Fibroblast of skin of abdomen (primary cell): Measurements from ENCODE around the gene FBLN1.
A peak's percentile ranks its signal among the peaks of the same experiment; 100 is the strongest.
"Not testable (repeated sequence)": the region's sequence is repeated elsewhere in the genome, so short reads cannot be mapped to it uniquely, and the experiment has no call there.

ENCODE experiments used
- DNase-seq: peaks from one replicate; pipeline ENCODE4 v3.0.0-alpha.2; 2013

Gene FBLN1

DNA sequence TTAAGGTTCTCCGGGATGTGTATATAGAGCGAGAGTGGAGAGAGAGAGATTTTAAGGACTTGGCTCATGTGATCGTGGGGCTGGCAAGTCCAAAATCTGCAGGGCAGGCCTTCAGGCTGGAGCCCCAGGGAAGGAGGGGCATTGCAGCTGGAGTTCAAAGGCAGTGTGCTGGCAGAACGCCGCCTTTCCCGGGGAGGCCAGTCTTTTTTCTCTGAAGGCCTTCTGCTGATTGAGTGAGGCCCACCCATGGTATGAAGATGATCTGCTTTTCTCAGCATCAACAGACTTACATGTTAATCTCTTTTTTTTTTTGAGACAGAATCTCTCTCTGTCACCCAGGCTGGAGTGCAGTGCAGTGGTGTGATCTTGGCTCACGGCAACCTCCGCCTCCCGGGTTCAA, 25.4 kb downstream of the FBLN1 start:
- DNase-seq = no peak

DNA sequence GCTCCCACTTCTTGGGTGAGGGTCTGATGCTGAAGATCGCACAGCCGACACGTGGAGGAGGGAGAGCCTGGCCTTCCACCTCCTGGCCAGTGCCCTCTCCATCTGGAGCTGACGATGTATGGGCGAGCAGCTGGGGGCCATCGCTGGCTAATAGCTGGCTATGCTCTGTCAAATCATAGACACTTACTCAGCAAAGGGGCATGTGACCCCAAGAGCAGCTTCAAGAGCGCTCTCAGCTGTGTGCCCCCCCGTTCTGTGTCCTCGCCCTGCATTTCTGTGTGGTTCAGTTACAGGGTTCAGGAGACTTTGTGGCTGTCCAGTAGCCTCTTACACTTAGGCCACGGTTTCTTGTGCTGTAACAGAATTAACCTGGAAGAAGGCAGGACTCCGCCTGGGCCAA, 26.4 kb downstream of the FBLN1 start:
- no peak for DNase-seq

DNA sequence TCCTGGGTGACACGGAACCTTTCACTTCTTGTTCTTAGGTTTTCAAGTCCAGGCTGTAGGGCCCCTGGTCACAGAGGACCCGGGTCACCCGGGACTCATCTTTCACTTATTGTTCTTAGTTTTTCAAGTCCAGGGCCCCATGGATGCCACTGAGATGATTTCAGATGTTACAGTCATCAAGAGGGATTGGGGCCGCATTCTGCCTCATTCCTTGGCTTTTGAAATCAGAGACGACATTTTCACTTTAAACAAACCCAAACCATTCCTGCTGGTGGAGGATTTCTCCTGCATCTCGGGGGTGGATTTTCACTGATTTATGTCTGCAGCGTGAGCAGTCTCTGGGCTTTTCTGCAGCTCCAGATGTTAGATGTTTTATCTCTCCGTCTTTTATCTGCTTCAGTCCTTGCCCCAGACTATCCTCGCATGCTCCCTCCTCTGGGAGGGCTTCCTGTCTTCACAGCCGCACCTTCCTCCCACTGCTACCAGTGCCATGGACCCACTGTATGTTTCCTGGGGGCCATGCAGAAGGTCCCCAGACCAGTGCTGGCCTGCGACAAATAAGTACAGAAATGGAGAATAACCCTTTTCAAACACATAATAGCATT, 27.4 kb downstream of the FBLN1 start:
- peak; percentile 92 for DNase-seq

DNA sequence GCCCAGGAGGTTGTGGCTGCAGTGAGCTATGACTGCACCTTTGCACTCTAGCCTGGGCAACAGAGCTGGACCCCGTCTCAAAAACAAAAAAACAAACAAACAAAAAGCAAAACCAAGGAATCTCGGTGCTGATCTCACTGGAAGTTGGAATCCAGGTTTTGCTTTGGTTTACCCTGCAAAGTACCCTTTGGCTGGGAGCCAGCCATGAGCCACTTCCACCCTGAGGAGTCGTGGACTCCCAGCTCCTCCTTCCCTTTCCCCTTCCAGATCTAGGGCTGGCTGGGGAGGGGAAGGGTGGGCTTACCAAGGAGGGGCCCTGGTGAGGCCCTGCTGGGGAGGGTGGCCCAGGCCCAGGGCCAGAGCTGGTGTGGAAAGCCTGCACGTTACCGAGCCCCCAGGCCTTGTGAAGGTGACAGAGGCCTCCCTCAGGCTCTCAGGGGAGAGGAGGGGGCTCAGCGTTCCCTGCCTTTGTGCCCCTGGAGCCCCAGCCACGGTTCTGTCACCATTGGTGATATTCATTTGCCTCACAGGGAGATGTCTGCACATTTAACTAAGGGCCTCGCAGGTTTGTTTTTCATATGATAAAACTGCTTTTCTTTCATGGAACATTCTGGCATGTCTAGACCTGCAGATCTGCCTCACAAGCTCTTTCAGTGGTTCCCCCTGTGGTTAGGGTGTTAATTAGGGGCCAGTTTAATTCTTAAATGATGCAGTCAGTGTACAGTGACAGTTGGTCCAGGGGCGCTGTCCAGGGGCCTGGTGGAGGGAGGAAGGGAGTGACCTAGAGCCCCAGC, 29.0 kb downstream of the FBLN1 start:
- DNase-seq = no peak

DNA sequence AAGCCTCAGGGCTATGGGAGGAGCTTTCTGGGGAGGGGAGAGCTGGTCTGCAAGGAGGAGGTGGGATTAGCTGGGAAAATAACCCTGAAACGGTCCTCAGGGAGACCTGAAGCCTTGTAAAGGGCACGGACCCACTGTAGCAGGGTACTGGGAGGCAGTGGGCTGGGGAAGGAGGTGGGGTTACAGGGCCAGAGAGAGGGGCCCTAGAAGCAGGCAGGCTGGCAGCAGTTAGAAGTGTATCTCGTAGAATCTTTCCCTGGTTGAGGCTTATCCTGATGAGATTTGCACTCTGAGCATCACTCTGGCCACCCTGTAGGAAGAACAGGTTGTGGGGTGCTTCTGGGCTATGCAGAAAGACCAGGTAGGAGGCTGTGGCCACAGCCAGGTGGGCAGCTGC, 29.6 kb downstream of the FBLN1 start:
- DNase-seq = no peak

DNA sequence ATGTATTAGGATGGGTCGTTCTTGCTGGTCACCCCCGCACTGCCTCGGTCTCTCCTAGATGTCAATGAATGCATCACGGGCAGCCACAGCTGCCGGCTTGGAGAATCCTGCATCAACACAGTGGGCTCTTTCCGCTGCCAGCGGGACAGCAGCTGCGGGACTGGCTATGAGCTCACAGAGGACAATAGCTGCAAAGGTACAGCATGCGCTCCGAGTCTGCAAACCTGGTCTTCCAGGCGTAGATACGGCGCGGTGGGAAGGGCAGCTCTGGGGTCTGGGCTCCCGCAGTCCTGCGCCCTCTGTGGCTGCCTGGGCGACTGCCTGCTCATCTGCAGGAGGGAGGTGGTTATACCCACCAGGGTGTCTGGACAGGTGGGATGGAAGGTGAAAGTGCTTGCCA, 31.0 kb downstream of the FBLN1 start:
- no peak for DNase-seq

DNA sequence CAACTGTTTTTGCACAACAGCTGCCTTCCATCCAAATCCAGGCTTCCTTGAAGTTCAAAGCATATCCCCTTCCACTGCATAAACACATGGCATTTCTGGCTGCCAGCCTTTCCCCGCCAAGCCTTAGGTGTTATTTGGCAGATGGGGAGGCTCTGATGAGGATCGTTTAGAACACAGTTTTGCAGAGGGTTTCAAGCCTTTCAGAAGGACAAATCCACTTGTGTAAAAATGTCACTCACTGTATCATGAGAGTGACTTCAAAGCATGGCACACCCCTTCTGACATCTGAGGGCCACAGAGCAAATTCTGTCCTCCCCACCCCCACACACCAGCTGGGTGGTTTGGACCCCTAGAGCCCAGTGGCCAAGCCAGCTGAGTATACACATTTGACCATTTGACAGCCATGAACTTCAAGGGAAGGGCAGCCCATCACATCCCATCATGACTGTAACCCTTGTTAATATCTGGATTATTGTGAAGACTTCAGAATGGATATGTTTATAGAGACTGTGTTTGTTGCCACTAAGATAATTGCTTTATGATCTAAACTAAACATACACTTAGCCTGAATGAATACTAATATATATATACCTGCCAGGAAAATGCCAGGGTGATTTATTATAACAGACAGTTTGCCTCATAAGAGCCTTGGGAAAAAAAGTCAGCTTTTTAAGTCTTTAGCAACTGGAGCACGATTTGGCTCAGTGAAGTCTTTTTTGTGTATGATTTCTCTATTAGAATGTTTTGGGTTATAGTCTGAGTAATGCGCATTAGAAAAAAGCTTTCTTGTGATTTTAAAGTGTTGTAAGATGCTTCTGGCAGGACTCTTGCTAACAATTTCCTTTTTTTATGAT, 31.9 kb downstream of the FBLN1 start:
- DNase-seq = peak; percentile 59

DNA sequence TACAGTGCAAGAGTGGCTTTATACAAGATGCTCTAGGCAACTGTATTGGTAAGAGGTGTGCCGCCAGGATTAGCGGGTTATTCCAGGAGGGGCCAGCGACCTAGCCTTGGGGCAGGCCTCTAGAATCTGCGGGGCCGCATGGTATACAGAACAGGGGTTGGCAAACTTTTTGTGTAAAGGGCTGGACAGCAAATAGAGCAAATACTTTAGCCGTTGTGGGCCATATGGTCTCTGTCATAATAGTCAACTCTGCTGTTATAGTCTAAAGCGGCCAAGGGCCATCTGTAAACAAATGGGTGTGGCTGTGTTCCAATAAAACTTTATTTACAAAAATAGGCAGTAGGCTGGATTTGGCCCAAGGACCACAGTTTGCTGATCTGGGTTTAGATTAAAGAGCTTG, 32.6 kb downstream of the FBLN1 start:
- DNase-seq = no peak

DNA sequence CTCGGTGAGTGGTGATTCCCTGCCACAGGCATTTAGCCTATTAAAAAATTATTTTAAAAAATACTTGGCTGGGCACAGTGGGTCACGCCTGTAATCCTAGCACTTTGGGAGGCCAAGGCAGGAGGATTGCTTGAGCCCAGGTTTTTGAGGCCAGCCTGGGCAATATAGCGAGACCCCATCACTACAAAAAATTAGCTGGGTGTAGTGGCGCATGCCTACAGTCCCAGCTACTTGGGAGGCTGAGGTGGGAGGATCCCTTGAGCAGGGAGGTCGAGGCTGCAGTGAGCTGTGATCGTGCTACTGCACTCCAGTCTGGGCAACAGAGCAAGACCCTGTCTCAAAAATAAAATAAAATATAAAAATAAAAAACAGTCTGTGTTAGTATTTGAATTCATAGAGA, 33.2 kb downstream of the FBLN1 start:
- not testable (repeated sequence) for DNase-seq

DNA sequence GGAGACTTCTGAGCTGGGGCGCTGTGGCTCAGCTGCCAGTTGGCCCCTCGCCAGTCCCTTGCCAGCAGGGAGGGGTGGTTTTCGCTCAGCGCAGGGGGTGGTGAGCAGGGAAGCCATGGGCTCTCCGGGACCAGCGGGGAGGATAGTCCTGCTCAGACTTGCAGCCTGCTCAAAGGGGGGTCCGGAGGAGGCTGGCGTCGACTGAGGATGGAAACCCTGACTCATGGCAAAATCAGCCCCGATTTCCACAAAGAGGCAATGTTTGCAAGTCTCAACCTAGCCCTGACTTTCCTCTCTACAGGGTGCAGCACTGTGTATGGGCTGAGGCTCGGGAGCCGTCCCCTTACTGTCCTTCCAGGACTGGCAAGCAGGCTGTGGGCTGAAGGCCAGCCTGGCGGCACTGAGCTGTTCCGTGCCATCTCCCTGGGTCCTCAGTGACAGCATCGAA, 35.1 kb downstream of the FBLN1 start:
- DNase-seq = peak; percentile 94

DNA sequence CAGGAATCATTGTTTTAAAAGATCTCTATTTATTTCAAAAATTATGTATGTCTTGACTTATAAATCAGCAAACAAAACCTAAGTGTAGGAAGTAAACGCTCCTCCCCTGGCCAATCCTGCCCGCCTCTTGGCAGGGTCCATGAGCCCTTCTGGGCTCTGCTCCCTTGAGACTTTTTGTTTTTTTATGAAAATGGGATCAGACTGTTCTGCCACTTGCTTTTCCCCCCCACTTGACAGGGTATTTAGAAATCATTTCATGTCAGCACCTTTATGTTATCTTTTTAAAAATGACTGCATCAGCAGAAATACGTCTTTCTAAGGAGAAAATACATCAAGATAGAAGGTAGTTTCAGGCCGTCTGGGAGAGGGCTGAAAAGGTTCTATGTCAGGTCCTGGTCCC, 35.6 kb downstream of the FBLN1 start:
- no peak for DNase-seq

DNA sequence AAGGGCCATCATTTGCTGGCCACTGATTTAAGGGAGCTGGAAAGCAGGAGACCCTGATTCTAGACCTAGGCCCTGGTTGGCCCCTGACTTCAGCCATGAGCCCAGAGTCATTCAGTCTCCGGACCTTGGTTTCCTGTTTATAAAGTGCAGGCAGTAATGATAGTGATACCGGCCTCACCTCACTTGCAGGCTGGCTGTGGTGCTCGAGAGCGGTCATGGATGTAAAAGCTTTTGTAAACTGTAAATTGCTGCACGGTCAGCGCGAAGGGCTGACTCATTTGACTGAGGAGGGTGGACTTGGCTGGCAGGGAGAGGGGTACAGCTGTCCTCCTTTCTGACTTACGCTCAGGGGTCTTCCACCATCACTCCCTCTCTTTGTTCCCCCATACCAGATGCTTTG, 37.4 kb downstream of the FBLN1 start:
- DNase-seq = no peak

DNA sequence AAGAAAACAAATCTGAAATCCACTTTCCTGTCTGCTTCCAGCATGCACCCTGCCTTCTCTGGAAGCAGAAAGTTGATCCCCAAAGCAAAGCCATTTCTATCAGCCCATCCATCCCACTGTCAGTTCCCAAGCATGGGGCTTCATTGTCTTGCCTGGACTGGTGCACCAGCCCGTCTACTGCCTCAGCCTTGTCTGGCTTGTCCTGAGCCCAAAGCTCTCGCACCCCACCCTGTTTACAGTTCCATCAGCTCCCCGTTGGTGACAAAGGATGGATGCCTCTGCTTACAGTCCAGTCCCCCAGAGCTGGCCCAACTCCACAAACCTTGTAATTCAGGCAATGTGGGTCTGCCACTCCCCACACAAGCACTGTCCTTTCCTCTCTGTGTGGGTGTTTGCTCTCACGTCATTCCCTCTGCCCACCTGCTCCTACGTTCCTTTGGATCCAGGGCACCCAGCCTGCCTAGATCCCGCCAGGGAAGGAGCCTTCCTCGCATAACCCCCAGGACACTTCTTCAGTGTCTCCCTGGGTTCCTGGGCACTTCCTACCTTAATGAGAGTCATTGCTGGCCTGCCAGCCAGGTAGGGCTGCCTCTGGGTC, 38.8 kb downstream of the FBLN1 start:
- no peak for DNase-seq

DNA sequence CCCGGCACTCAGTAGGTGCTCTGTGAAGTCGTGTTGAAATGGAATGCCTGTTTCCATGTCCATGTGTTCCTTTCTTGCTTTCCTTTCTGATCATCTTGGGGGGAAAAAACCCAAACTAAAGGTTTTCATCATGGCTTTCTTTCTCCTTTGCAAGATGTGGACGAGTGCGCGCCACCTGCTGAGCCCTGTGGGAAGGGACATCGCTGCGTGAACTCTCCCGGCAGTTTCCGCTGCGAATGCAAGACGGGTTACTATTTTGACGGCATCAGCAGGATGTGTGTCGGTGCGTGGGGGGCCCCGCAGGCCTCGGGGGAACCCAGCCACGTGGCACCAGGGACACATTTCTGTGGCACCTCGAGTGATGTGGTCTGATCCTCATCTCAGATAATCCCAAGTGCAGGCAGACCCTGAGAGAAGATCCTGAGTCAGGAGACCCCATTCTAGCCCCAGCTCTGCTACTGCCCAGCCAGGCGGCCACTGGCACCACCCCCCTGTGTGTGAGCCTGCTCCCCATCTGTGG, 39.4 kb downstream of the FBLN1 start:
- no peak for DNase-seq

DNA sequence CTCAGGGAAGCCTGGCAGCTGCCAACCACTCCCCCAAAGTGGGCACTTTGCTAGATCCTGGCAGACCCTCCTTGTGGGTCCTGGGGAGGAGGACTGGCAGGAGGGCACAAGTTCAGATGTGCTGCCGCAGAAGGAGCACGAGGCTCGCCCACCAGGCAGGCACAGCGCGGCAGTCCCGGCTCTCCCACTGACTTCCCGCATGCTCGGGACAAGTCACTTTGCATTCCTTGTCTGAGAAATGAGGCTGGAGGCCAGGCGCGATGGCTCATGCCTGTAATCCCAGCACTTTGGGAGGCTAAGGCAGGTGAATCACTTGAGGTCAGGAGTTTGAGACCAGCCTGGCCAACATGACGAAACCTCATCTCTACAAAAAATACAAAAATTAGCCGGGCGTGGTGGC, 40.1 kb downstream of the FBLN1 start:
- not testable (repeated sequence) for DNase-seq

DNA sequence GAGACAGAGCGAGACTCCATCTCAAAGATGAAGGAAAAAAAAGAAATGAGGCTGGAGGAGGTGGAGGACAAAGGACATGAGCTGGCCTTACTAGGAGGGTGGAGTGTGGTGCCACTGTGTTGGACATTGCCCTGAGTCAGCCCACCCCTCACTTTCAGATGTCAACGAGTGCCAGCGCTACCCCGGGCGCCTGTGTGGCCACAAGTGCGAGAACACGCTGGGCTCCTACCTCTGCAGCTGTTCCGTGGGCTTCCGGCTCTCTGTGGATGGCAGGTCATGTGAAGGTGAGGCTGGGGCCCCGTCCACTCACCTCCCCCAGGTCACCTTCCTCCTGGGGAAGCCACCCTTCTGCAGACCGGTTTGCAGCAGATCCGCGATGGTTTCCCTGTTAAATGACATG, 40.6 kb downstream of the FBLN1 start:
- no peak for DNase-seq

DNA sequence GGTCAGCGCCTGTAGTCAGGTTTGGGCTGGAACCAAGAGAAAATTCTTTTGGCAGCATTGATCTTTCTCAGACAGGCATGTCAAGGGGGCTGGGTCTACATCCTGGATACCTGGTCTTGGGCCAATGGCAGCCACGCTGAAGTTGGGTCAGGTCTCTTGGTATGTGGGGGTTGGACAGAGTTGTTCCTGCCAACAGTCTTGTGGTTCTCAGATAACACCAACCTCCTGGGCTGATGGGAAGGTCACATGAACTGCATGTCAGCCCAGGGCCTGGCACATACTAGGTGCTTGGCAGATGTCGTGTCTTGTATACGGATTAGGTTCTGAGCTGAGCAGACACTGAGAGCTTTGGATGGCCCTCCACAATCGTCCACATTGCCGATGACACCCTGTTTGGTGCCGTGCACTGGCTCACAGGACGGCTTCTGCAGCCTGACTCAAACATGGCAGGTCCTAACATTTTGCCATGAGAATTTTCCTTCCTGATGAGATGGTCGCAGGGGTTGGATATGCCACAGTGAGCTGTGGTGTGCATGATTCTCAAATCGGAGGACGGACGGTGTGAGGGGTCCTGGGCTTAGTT, 42.0 kb downstream of the FBLN1 start:
- DNase-seq = peak; percentile 57

DNA sequence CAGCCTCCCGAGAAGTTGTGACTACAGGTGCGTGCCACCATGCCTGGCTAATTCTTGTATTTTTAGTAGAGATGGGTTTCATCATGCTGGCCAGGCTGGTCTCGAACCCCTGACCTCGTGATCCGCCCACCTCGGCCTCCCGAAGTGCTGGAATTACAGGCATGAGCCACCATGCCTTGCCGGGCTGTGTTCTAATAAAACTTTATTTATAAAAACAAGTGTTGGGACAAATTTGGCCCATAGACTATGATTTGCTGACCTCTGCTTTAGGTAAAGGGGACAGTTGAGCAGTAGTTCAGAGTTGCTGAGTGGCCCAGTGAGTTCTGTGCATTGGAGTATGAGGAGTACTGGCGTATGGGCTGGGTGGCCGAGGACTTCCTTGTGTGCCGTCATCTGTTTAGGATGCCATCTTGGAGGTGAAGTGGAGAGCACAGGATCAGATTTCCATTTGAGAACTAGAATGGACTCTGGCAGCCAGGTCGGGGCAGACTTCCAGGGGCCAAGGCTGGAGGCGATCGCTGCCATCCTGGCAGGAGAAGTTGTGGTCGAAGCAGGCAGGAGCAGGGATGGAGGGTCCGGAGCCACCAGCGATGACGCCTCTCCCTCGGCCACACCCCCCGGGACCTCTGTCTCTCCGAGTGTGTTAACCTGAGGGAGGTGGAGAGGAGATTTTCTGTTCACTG, 43.8 kb downstream of the FBLN1 start:
- no peak for DNase-seq

DNA sequence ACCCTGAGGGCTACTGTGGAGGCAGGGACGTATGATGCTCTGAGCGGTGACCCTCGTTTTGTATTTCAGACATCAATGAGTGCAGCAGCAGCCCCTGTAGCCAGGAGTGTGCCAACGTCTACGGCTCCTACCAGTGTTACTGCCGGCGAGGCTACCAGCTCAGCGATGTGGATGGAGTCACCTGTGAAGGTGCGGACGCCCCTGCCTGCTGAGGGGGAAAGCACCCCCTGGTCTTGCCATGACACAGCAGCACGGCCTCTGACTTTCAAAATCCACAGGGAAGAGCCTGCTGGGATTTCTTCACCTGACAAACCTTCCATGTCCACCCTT, 44.3 kb downstream of the FBLN1 start:
- no peak for DNase-seq

DNA sequence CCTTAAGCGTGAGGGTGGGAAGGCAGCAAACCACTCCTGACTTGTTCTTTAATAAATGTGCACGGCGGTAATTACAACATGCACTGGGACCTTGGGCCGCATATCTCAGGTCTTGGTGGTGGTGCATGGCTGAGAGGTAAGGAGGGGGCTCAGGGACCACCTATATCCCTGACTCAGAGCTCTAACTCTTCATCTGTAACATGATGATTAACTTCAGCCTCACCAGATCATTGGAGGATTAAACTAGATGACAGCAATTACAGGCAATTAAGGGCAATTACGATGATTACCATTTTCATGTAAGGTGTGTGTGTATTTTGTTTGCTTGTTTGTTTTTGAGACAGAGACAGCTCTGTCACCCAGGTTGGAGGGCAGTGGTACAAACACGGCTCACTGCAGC, 45.0 kb downstream of the FBLN1 start:
- no peak for DNase-seq

DNA sequence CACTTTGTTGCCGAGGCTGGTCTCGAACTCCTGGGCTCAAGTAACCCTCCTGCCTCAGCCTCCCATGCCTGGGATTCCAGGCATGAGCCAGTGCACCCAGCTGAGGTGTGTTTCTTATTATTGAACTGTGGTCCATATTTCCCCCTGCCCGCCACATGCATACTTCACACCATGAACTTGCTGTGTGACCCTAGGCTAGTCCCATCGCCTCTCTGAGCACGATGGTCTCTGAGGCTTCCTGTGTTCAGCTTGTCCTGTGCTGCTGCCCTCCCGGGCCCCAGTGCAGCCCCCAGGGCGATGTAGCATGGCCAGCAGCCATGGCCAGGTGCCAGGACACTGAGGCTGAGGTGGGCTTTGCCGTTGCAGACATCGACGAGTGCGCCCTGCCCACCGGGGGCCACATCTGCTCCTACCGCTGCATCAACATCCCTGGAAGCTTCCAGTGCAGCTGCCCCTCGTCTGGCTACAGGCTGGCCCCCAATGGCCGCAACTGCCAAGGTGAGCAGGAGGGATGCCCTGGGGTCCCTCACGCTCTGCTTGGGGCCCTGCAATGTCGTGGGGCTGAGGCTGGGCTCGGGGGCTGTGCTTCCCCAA, 45.7 kb downstream of the FBLN1 start:
- DNase-seq = no peak
